ENCODE data around the gene TBC1D4. TPM values are rescaled to one million over a fixed set of nuclear protein-coding genes. Genes with fewer than 3 reads are reported as not detected.

Gene TBC1D4
- total RNA-seq, 1 donor from 2014 or later = 19.8 TPM

GRCh38 chr13:75507027-75508001 is 25.3 kb upstream of the TBC1D4 start:
- H3K4me1 ChIP-seq (ENCODE audit: control insufficient read depth in 3 of 3, insufficient read depth in 3 of 3, low read length in 3 of 3) = peaks cover 2 to 7% (median 5%) of the 10 kb centered on the region in 3 donors
- no peaks in the 10 kb centered on the region for H3K27me3 ChIP-seq (ENCODE audit: control insufficient read depth in 3 of 3, insufficient read depth in 3 of 3, low read length in 3 of 3)
- H3K36me3 ChIP-seq (ENCODE audit: control insufficient read depth in 3 of 3, insufficient read depth in 3 of 3, low read length in 3 of 3) = no peaks in the 10 kb centered on the region
- no peak overlapping the region for H3K4me3 ChIP-seq (ENCODE audit: low read length in 3 of 3)
- H3K9me3 ChIP-seq (ENCODE audit: control insufficient read depth in 3 of 3, low read length in 3 of 3) = no peaks in the 10 kb centered on the region
- no peak overlapping the region for H3K27ac ChIP-seq (ENCODE audit: low read depth, low read length)
- no peak overlapping the region for H3K9ac ChIP-seq (ENCODE audit: low read depth in 1 of 3, low read length in 3 of 3)

GRCh38 chr13:75506018-75506417 is 24.0 kb upstream of the TBC1D4 start:
- Histone ChIP-seq H3K27ac (ENCODE audit: low read depth, low read length) (no peak overlapping the region), H3K36me3 (ENCODE audit: control insufficient read depth in 3 of 3, insufficient read depth in 3 of 3, low read length in 3 of 3) (no peaks in the 10 kb centered on the region), H3K27me3 (ENCODE audit: control insufficient read depth in 3 of 3, insufficient read depth in 3 of 3, low read length in 3 of 3) (no peaks in the 10 kb centered on the region), H3K9me3 (ENCODE audit: control insufficient read depth in 3 of 3, low read length in 3 of 3) (no peaks in the 10 kb centered on the region), H3K4me1 (ENCODE audit: control insufficient read depth in 3 of 3, insufficient read depth in 3 of 3, low read length in 3 of 3) (peaks cover 2 to 7% (median 5%) of the 10 kb centered on the region in 3 donors), H3K4me3 (ENCODE audit: low read length in 3 of 3) (no peak overlapping the region), H3K9ac (ENCODE audit: low read depth in 1 of 3, low read length in 3 of 3) (no peak overlapping the region)

- H3K27me3 ChIP-seq (ENCODE audit: control insufficient read depth in 3 of 3, insufficient read depth in 3 of 3, low read length in 3 of 3) = no peaks in the 10 kb centered on the region
- peaks cover 2 to 7% (median 5%) of the 10 kb centered on the region in 3 donors for H3K4me1 ChIP-seq (ENCODE audit: control insufficient read depth in 3 of 3, insufficient read depth in 3 of 3, low read length in 3 of 3)
Observed at GRCh38 chr13:75505327-75505726, 23.4 kb upstream of the TBC1D4 start.

GRCh38 chr13:75495938-75496337 is 14.0 kb upstream of the TBC1D4 start:
- H3K4me3 ChIP-seq (ENCODE audit: low read length in 3 of 3) = no peak overlapping the region

More at GRCh38 chr13:75505327-75505726, 23.4 kb upstream of the TBC1D4 start:
- no peaks in the 10 kb centered on the region for H3K36me3 ChIP-seq (ENCODE audit: control insufficient read depth in 3 of 3, insufficient read depth in 3 of 3, low read length in 3 of 3)
- H3K9me3 ChIP-seq (ENCODE audit: control insufficient read depth in 3 of 3, low read length in 3 of 3) = no peaks in the 10 kb centered on the region
- H3K27ac ChIP-seq (ENCODE audit: low read depth, low read length) = no peak overlapping the region
- no peak overlapping the region for H3K9ac ChIP-seq (ENCODE audit: low read depth in 1 of 3, low read length in 3 of 3)
- no peak overlapping the region for H3K4me3 ChIP-seq (ENCODE audit: low read length in 3 of 3)

GRCh38 chr13:75494491-75494890 is 12.5 kb upstream of the TBC1D4 start:
- Histone ChIP-seq H3K27ac (ENCODE audit: low read depth, low read length) (no peak overlapping the region), H3K36me3 (ENCODE audit: control insufficient read depth in 3 of 3, insufficient read depth in 3 of 3, low read length in 3 of 3) (no peaks in the 10 kb centered on the region), H3K4me1 (ENCODE audit: control insufficient read depth in 3 of 3, insufficient read depth in 3 of 3, low read length in 3 of 3) (no peaks in the 10 kb centered on the region)

More at GRCh38 chr13:75495938-75496337, 14.0 kb upstream of the TBC1D4 start:
- Histone ChIP-seq H3K27me3 (ENCODE audit: control insufficient read depth in 3 of 3, insufficient read depth in 3 of 3, low read length in 3 of 3) (no peaks in the 10 kb centered on the region), H3K4me1 (ENCODE audit: control insufficient read depth in 3 of 3, insufficient read depth in 3 of 3, low read length in 3 of 3) (no peaks in the 10 kb centered on the region), H3K36me3 (ENCODE audit: control insufficient read depth in 3 of 3, insufficient read depth in 3 of 3, low read length in 3 of 3) (no peaks in the 10 kb centered on the region), H3K27ac (ENCODE audit: low read depth, low read length) (no peak overlapping the region), H3K9me3 (ENCODE audit: control insufficient read depth in 3 of 3, low read length in 3 of 3) (no peaks in the 10 kb centered on the region), H3K9ac (ENCODE audit: low read depth in 1 of 3, low read length in 3 of 3) (no peak overlapping the region)

GRCh38 chr13:75493156-75493555 is 11.2 kb upstream of the TBC1D4 start:
- Histone ChIP-seq H3K4me3 (ENCODE audit: low read length in 3 of 3) (no peak overlapping the region), H3K27ac (ENCODE audit: low read depth, low read length) (no peak overlapping the region), H3K27me3 (ENCODE audit: control insufficient read depth in 3 of 3, insufficient read depth in 3 of 3, low read length in 3 of 3) (no peaks in the 10 kb centered on the region), H3K9ac (ENCODE audit: low read depth in 1 of 3, low read length in 3 of 3) (no peak overlapping the region), H3K9me3 (ENCODE audit: control insufficient read depth in 3 of 3, low read length in 3 of 3) (no peaks in the 10 kb centered on the region), H3K36me3 (ENCODE audit: control insufficient read depth in 3 of 3, insufficient read depth in 3 of 3, low read length in 3 of 3) (no peaks in the 10 kb centered on the region), H3K4me1 (ENCODE audit: control insufficient read depth in 3 of 3, insufficient read depth in 3 of 3, low read length in 3 of 3) (no peaks in the 10 kb centered on the region)

More at GRCh38 chr13:75494491-75494890, 12.5 kb upstream of the TBC1D4 start:
- Histone ChIP-seq H3K27me3 (ENCODE audit: control insufficient read depth in 3 of 3, insufficient read depth in 3 of 3, low read length in 3 of 3) (no peaks in the 10 kb centered on the region), H3K9ac (ENCODE audit: low read depth in 1 of 3, low read length in 3 of 3) (no peak overlapping the region), H3K4me3 (ENCODE audit: low read length in 3 of 3) (no peak overlapping the region), H3K9me3 (ENCODE audit: control insufficient read depth in 3 of 3, low read length in 3 of 3) (no peaks in the 10 kb centered on the region)

GRCh38 chr13:75492389-75492788 is 10.4 kb upstream of the TBC1D4 start:
- no peak overlapping the region for H3K4me3 ChIP-seq (ENCODE audit: low read length in 3 of 3)
- no peak overlapping the region for H3K27ac ChIP-seq (ENCODE audit: low read depth, low read length)
- H3K9me3 ChIP-seq (ENCODE audit: control insufficient read depth in 3 of 3, low read length in 3 of 3) = no peaks in the 10 kb centered on the region
- H3K36me3 ChIP-seq (ENCODE audit: control insufficient read depth in 3 of 3, insufficient read depth in 3 of 3, low read length in 3 of 3) = no peaks in the 10 kb centered on the region
- no peaks in the 10 kb centered on the region for H3K27me3 ChIP-seq (ENCODE audit: control insufficient read depth in 3 of 3, insufficient read depth in 3 of 3, low read length in 3 of 3)
- no peaks in the 10 kb centered on the region for H3K4me1 ChIP-seq (ENCODE audit: control insufficient read depth in 3 of 3, insufficient read depth in 3 of 3, low read length in 3 of 3)
- no peak overlapping the region for H3K9ac ChIP-seq (ENCODE audit: low read depth in 1 of 3, low read length in 3 of 3)

GRCh38 chr13:75491376-75491775 is 9.4 kb upstream of the TBC1D4 start:
- Histone ChIP-seq H3K27me3 (ENCODE audit: control insufficient read depth in 3 of 3, insufficient read depth in 3 of 3, low read length in 3 of 3) (no peaks in the 10 kb centered on the region), H3K36me3 (ENCODE audit: control insufficient read depth in 3 of 3, insufficient read depth in 3 of 3, low read length in 3 of 3) (no peaks in the 10 kb centered on the region), H3K27ac (ENCODE audit: low read depth, low read length) (no peak overlapping the region), H3K4me3 (ENCODE audit: low read length in 3 of 3) (no peak overlapping the region), H3K9me3 (ENCODE audit: control insufficient read depth in 3 of 3, low read length in 3 of 3) (no peaks in the 10 kb centered on the region), H3K9ac (ENCODE audit: low read depth in 1 of 3, low read length in 3 of 3) (no peak overlapping the region), H3K4me1 (ENCODE audit: control insufficient read depth in 3 of 3, insufficient read depth in 3 of 3, low read length in 3 of 3) (no peaks in the 10 kb centered on the region)

GRCh38 chr13:75489502-75490263 is 7.7 kb upstream of the TBC1D4 start:
- Histone ChIP-seq H3K36me3 (ENCODE audit: control insufficient read depth in 3 of 3, insufficient read depth in 3 of 3, low read length in 3 of 3) (no peaks in the 10 kb centered on the region), H3K4me1 (ENCODE audit: control insufficient read depth in 3 of 3, insufficient read depth in 3 of 3, low read length in 3 of 3) (peaks cover 0 to 3% (median 0%) of the 10 kb centered on the region in 3 donors), H3K9me3 (ENCODE audit: control insufficient read depth in 3 of 3, low read length in 3 of 3) (no peaks in the 10 kb centered on the region), H3K27ac (ENCODE audit: low read depth, low read length) (no peak overlapping the region), H3K27me3 (ENCODE audit: control insufficient read depth in 3 of 3, insufficient read depth in 3 of 3, low read length in 3 of 3) (no peaks in the 10 kb centered on the region), H3K9ac (ENCODE audit: low read depth in 1 of 3, low read length in 3 of 3) (no peak overlapping the region), H3K4me3 (ENCODE audit: low read length in 3 of 3) (no peak overlapping the region)

Data from skeletal muscle tissue (tissue), 4 donors.